OCI-LY7 (cell line): Measurements from ENCODE around the gene IGF1R. TPM values are rescaled to one million over a fixed set of nuclear protein-coding genes. Genes with fewer than 3 reads are reported as not detected.

Experiments
- BruUV-seq: library from RNA; stranded (reverse); fragments of 400-500 nt; replicated peaks from 2 replicates; lab custom pipeline; 2021; lab: Mats Ljungman, UMichigan
- CTCF ChIA-PET: fragments of 300-600 bp; sonication (Branson Sonifier 250); formaldehyde crosslinking; loops from one replicate; lab custom pipeline; 2022; ENCODE audit warnings: antibody characterized with exemption; ENCODE audit not compliant: unreplicated experiment; lab: Charles Lee
- POLR2A ChIA-PET: fragments of 300-600 bp; sonication (Branson Sonifier 250); formaldehyde crosslinking; loops from one replicate; lab custom pipeline; 2022; ENCODE audit warnings: antibody characterized with exemption; lab: Charles Lee
- DNase-seq: peaks from one replicate; pipeline ENCODE4 v3.0.0-alpha.2; 2015; ENCODE audit warnings: low spot score
- H2AFZ ChIP-seq: fragments of 200-600 bp; sonication (generic), shearing (Covaris generic); 2 replicates; pipeline ENCODE4 v1.6.1; 2014; ENCODE audit warnings: mild to moderate bottlenecking, antibody characterized with exemption, low read length, moderate library complexity
- H3K27ac ChIP-seq: fragments of 200-600 bp; sonication (generic); 2 replicates; pipeline ENCODE4 v1.5.1; 2014; ENCODE audit warnings: mixed run types, low read depth, mild to moderate bottlenecking, moderate library complexity, low read length, inconsistent platforms; ENCODE audit not compliant: poor library complexity, severe bottlenecking
- H3K36me3 ChIP-seq: fragments of 200-600 bp; sonication (generic); 2 replicates; pipeline ENCODE4 v1.6.1; 2014; ENCODE audit warnings: mild to moderate bottlenecking, antibody characterized with exemption, low read length, moderate library complexity, mixed read lengths; ENCODE audit not compliant: insufficient read depth
- H3K4me1 ChIP-seq: fragments of 200-600 bp; sonication (generic); 2 replicates; pipeline ENCODE4 v1.5.1; 2014; ENCODE audit warnings: mild to moderate bottlenecking, low read length; ENCODE audit not compliant: insufficient read depth, poor library complexity, severe bottlenecking
- H3K4me2 ChIP-seq: fragments of 200-600 bp; sonication (generic); 2 replicates; pipeline ENCODE4 v1.6.1; 2014; ENCODE audit warnings: mild to moderate bottlenecking, low read length
- H3K4me3 ChIP-seq: fragments of 200-600 bp; sonication (generic); 2 replicates; pipeline ENCODE4 v1.5.1; 2014; ENCODE audit warnings: mild to moderate bottlenecking, low read depth, low read length; ENCODE audit not compliant: poor library complexity, severe bottlenecking
- H3K79me2 ChIP-seq: fragments of 200-600 bp; sonication (generic); 2 replicates; pipeline ENCODE4 v1.6.1; 2016; ENCODE audit warnings: low read depth, mild to moderate bottlenecking, low read length, moderate library complexity, mixed read lengths; ENCODE audit not compliant: insufficient read depth
- H3K9me2 ChIP-seq: fragments of 200-600 bp; sonication (generic); 2 replicates; pipeline ENCODE4 v1.6.1; 2016; ENCODE audit warnings: mild to moderate bottlenecking, low read length, mixed read lengths; ENCODE audit not compliant: insufficient read depth
- H3K9me3 ChIP-seq: fragments of 200-600 bp; sonication (generic); 2 replicates; pipeline ENCODE4 v1.6.1; 2014; ENCODE audit warnings: mild to moderate bottlenecking, mixed run types, low read length, mixed read lengths
- H4K20me1 ChIP-seq: fragments of 200-600 bp; sonication (generic); 2 replicates; pipeline ENCODE4 v1.6.1; 2014; ENCODE audit warnings: mild to moderate bottlenecking, antibody characterized with exemption, low read length, moderate library complexity, mixed read lengths; ENCODE audit not compliant: insufficient read depth
- EZH2phosphoT487 ChIP-seq: fragments of 200-600 bp; sonication (generic); IDR thresholded peaks from 2 replicates; pipeline ENCODE4 v1.6.1; 2018; ENCODE audit warnings: low read depth, borderline replicate concordance, mild to moderate bottlenecking, mixed run types, antibody characterized with exemption, low read length, moderate library complexity, mixed read lengths
- intact Hi-C: fragments of 100-400 bp; cut with micrococcal nuclease; formaldehyde crosslinking; loops from one replicate; pipeline ENCODE4 v1.10.0; 2022; ENCODE audit not compliant: unreplicated experiment
- total RNA-seq, 2 experiments: library from RNA; depleted of rRNA in 1 of 2; stranded (reverse); fragments of >200 nt in 1 of 2; shearing (Covaris generic) in 1 of 2; gene quantifications; 2 replicates each; pipeline ENCODE4 v1.2.3, GENCODE V29; 2014 to 2022
- TF ChIP-seq, protein P1 (sequence below): fragments of 200-600 bp; sonication (generic); conservative IDR thresholded peaks from 2 replicates; pipeline ENCODE4 v1.5.1; 2014; ENCODE audit warnings: mild to moderate bottlenecking, antibody characterized with exemption, low read length, moderate library complexity, mixed read lengths

IGF1R gene
- total RNA-seq, 2 experiments from 2014 or later: 26.5 to 29.1 TPM

DNA sequence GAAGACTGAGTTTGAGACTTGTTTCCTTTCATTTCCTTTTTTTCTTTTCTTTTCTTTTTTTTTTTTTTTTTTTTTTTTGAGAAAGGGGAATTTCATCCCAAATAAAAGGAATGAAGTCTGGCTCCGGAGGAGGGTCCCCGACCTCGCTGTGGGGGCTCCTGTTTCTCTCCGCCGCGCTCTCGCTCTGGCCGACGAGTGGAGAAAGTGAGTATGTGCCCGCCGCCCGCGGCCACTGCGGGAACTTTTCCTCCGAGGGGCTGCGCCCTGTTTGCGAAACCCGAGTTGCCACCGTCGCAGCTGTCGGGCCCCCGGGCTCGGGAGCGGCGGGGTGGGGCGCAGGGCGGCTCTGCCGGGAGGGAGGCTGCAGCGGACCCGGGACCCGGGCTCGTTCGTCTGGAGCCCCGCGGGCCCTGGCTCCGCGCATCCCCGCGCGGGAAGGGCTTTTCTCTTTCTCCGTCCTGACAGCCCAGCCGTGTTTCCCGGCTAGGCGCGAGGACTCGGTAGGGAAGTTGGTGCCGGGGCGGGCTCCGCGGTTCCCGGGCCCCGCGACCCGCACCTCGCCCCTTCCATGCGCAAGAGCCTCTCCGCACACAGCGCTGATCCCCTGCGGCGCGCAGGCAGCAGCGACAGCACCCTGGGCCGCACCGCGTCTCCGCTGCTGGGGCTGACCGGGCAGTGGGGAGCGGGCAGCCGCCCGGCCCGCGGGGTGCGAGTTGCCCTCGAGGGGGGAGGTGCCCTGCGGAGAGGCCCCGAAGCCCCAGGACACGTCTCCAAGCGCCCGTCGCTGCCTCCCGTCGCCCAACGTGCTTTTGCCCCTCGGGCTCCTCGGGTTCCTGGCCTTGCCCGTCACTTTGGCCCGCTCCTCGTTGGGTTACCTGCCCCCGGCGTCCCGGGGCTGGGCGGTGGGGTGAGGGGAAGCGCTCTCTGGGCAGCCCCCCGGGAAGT is 1.4 kb downstream of the IGF1R start:
- DNase-seq: peak; percentile 9
- Histone ChIP-seq H3K4me1 (peaks cover 39% of the 10 kb centered on the region), H3K9me2 (no peaks in the 10 kb centered on the region), H3K4me2 (peak overlapping the region; percentile 77), H3K36me3 (no peaks in the 10 kb centered on the region), H2AFZ (no peak overlapping the region), H4K20me1 (peaks cover 37% of the 10 kb centered on the region), H3K4me3 (peak overlapping the region; percentile 76), H3K79me2 (peaks cover 19% of the 10 kb centered on the region; the same call in 1 of the 2 replicates), H3K27ac (no peak overlapping the region), H3K9me3 (no peaks in the 10 kb centered on the region)
- CTCF ChIA-PET: interaction anchor here (0.6 kb wide), 1 partner anchor 59 kb away, joined by 5 read pairs; no protein-coding TSS in a partner anchor
- TF ChIP-seq, protein P1, sequence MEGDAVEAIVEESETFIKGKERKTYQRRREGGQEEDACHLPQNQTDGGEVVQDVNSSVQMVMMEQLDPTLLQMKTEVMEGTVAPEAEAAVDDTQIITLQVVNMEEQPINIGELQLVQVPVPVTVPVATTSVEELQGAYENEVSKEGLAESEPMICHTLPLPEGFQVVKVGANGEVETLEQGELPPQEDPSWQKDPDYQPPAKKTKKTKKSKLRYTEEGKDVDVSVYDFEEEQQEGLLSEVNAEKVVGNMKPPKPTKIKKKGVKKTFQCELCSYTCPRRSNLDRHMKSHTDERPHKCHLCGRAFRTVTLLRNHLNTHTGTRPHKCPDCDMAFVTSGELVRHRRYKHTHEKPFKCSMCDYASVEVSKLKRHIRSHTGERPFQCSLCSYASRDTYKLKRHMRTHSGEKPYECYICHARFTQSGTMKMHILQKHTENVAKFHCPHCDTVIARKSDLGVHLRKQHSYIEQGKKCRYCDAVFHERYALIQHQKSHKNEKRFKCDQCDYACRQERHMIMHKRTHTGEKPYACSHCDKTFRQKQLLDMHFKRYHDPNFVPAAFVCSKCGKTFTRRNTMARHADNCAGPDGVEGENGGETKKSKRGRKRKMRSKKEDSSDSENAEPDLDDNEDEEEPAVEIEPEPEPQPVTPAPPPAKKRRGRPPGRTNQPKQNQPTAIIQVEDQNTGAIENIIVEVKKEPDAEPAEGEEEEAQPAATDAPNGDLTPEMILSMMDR: no peak
- no peak for TF ChIP-seq EZH2phosphoT487
- intact Hi-C loops: loop anchor here (5.0 to 10.0 kb wide), 4 partner anchors 218 to 1953 kb away; partner anchors contain the start of genes ASB7 and LINS1
- POLR2A ChIA-PET: interaction anchor here (0.5 to 0.6 kb wide), 2 partner anchors 16 to 217 kb away, joined by 3 to 4 read pairs; no protein-coding TSS in a partner anchor
- BruUV-seq: no TSS peak

DNA sequence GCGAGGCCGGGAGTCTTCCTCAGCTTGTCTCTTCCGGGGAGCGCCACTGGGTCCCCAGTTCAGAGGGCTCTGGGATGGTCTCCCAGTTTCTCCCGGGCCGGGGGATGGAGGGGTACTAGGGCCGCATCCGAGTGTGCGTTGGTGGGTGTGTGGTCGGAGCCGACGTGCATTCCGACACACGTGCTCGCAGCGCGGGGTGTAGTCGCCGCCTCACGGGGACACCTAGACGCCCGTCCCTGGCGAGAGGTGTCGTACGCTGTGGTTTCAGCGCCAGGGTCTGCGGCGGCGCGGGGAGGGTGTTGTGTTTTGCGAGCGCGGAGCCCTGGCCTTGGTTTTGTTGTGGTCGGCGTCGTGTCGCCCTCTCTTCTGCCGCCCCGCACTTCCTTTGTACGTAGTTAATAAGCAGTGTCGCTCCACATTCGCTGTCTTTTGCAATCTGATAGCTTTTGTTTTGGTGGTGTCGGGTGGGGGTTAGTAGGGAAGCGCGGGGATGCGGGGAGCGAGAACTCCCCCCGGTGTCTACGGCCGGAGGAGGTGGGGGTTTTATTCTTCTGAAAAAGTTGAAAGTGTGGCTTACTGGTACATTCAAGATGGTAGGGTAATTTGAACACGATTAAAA is 2.2 kb downstream of the IGF1R start:
- no peak overlapping the region for H2AFZ ChIP-seq
- H3K36me3 ChIP-seq: no peaks in the 10 kb centered on the region
- intact Hi-C loops: loop anchor here (10.0 kb wide), 1 partner anchor 486 kb away; no protein-coding TSS in a partner anchor
- H4K20me1 ChIP-seq: peaks cover 40% of the 10 kb centered on the region
- DNase-seq: no peak
- H3K4me1 ChIP-seq: peaks cover 39% of the 10 kb centered on the region
- H3K9me3 ChIP-seq: no peaks in the 10 kb centered on the region
- H3K27ac ChIP-seq: no peak overlapping the region
- ChIA-PET CTCF (no interaction called here), POLR2A (no interaction called here)
- H3K9me2 ChIP-seq: no peaks in the 10 kb centered on the region
- H3K79me2 ChIP-seq: peaks cover 19% of the 10 kb centered on the region; the same call in 1 of the 2 replicates
- peak overlapping the region; percentile 76 for H3K4me3 ChIP-seq
- peak overlapping the region; percentile 77 for H3K4me2 ChIP-seq
- TF ChIP-seq, protein P1: no peak
- TF ChIP-seq EZH2phosphoT487: no peak
- BruUV-seq: no TSS peak
